GM18507 (cell line): ENCODE data around the gene ZSWIM1.

ENCODE experiments used
- DNase-seq: peaks from one replicate; pipeline ENCODE4 v3.0.0; 2011; ENCODE audit warnings: low read depth; ENCODE audit not compliant: insufficient read length; ENCODE audit errors: extremely low spot score
- FAIRE-seq: peaks from 2 replicates; lab custom pipeline; 2011; peaks lifted over from hg19 to GRCh38; lab: Jason Lieb, UNC

ZSWIM1 gene

DNA sequence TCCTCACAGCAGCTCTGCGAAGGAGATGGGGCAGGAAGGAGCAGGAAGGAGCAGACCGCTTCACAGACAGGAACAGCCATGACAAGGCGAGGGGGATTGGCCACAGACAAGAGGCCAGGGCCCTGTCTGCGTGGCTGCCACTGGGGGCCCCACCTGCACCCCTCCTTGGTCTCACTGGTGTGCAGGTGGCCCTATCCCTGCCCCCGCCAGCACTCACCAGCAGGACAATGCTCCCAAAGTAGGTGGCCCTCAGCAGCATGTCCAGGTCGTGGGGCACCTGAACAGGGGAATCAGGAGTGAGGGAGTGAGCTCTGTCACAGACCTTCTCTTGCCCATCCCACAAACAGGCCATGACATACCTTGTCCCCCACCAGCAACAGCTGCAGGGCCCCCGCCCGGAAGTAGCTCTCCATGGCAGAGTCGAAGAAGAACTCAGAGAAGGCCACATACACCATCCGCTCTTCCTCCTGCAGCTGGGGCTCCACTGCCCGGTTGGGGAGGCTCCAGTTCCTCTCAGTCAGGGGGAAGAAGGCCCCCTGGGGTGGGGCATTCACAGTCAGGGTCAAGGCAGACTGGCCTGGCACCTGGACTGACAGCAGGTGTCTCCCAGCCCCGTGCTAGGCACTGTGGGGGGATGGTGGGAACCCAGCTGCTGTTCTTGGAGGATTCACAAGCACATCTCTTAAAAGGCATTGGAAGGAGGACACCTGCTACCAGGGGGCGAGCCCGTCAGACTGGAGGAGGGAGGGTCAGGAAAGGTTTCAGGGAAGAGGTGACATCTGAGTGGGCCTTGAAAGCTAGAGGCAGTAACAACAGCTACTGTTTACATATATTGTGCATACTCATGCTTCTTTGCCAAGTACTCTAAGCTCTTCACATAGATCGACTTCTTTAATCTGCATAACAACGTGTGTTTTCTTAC, 23.8 kb downstream of the ZSWIM1 start:
- FAIRE-seq (no peak), DNase-seq (no peak)

DNA sequence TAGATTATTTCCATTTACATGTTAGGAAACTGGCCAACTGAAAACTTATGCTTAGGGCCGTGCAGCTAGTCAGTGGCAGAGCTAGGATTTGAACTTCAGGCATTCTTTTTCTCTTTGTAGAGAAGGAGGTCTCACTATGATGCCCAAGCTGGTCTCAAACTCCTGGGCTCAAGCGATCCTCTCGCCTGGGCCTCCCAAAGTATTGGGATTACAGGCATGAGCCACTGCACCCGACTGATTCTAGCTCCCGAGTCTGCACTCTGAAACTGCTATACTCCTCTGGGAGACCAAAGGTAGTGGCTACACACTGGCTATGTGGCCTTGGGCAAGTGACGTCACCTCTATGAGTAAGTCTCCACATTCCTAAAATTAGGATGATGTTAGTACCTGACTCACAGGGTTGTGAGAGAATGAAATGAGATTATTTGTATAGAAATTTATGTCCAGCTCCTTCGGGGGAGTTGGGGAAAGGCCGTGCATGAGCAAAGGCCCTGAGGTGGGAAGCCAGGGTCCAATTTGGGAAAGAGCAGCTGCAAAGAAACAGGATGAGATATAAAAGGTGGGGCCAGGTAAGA, 24.6 kb downstream of the ZSWIM1 start:
- FAIRE-seq (no peak), DNase-seq (no peak)

DNA sequence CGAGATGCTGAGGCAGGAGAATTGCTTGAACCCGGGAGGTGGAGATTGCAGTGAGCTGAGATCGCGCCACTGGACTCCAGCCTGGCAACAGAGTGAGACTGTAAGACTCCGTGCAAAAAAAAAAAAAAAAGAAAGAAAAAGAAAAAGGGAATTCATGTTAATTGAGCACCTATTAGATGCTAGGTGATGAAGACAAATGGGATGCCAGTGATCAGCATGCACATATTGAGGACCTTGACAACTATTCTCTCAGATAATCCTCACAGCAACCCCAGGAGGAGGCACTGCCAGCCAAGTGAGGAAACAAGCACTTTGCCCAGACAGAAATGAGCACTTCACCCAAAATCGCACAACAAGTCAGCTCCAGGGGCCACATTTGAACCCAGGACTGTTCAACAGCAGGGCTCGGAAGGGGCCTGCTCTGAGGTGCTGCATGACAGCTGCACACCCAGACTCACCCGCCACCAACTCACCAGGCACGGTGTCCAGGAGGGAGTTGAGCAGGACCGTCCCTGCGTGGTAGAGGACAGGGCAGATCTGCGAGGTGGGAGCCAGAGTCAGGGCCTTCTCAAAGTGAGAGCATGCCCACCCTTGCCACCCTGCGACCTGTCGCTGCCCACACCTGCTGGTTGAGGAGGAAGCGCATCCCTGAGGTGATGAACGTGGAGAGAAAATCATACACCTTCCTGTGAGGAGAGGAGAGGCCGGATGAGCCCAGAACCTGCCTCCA, 26.4 kb downstream of the ZSWIM1 start:
- FAIRE-seq: no peak
- no peak for DNase-seq

DNA sequence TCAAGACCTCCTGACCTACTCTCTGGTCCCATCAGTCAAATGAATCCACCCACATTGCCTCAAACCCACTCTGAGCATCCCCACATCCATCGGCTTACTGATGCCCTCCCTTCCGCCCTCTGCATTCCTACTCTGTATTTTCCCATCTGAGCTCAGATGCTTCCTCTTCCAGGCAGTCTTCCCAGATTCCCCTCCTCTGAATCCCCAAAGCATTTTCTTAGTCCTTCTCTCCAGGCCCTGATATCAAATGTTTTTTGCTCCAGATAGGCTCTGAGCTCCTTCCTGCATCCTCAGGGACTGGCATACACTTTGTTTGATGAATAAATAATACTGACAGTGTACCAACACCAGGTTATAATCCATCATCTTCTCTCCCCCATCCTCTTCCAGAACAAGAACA, 27.1 kb downstream of the ZSWIM1 start:
- no peak for FAIRE-seq

DNA sequence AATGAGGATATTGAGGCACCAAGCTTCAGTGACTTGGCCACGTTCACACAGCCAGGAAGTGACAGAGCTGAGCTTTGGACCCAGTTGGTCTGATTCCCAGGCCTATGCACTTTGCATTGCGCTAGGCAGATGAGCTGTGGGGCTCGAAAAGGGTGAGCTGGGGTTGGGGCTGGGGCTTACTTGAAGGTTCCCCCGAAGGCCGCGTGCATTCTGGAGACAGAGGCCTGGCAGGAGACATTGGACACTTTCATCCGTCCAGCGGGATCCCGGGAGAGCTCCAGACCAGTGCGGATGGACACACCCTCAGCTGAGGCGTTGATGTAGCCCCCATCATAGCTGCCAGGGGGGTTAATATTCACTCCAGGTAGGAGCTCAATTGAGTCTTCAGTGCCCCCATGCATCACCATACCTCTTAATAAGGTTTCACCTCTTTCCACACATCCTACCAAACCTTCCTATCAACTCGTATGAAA, 28.3 kb downstream of the ZSWIM1 start:
- DNase-seq (no peak), FAIRE-seq (no peak)

More for the DNA sequence above, 27.1 kb downstream of the ZSWIM1 start:
- no peak for DNase-seq

DNA sequence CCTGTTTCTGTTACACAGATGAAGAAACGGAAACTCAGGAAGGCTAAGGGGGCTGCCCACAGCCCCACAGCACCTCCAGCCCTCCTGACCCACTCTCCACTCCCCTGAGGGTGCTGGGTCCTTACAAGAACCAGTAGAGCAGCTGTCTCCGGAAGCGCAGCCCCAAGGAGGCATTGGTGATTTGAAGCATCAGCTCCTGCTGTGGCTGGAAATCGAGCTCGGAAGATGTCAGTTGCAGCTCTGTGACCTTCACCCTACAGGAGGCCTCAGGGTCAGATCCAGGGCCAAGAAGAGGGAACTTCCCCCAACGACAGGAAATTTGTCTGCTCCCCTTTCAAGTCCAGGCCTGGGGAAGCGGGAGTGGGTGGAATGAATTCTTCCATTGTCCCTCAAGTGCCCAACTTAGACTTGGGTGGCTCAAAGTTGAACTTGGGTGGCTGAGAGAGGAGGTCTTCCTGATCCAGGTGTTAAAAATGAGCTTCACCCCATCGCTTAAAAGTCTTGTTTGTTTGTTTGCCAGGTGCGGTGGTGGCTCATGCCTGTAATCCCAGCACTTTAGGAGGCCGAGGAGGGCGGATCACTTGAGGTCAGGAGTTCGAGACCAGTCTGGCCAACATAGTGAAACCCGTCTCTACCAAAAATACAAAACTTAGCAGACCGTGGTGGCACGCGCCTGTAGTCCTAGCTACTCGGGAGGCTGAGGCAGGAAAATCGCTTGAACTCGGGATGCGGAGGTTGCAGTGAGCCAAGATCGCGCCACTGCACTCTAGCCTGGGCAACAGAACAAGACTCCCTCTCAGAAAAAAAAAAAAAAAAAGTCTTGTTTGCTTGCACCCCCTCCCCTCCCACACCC, 29.0 kb downstream of the ZSWIM1 start:
- no peak for DNase-seq
- FAIRE-seq: no peak

DNA sequence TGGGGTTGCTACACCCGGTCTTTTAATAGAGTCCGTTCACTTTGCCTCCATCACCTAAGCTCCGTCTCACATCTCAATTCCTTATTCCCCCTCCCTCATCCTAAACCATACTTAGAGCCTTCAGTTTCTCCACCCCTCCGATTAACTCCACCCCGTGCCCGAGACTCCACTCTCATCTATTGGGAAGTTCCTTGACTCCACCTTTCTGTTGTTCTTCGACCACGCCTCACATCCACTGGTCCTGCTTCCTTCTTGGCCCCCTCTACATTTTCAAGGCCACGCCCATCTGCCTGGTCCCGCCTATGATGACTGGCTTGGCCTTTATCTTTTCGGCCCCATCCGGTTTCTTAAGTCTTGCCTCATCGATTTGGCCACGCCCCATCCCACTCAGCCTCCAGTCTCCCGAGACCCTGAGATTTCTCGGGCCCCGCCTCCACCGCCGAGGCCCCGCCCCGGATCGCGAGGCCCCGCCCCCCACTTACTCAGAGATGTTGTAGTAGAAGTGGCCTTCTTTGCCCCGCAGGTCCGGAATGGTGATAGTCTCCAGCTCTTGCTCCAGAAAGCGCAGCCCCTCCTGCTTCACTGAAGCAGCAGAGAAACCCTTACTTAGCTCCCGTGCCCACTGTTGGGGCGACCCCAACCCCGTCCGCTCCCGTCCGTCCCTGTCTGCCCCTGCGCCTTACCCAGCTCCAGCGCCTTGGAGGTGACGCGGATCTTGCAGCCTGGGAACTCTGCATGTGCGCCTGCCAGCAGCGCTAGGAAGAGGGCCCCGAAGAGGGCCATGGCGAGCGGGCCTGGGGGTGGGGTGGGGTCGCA, 29.9 kb downstream of the ZSWIM1 start:
- FAIRE-seq (peak; percentile 98), DNase-seq (peak; percentile 95)

DNA sequence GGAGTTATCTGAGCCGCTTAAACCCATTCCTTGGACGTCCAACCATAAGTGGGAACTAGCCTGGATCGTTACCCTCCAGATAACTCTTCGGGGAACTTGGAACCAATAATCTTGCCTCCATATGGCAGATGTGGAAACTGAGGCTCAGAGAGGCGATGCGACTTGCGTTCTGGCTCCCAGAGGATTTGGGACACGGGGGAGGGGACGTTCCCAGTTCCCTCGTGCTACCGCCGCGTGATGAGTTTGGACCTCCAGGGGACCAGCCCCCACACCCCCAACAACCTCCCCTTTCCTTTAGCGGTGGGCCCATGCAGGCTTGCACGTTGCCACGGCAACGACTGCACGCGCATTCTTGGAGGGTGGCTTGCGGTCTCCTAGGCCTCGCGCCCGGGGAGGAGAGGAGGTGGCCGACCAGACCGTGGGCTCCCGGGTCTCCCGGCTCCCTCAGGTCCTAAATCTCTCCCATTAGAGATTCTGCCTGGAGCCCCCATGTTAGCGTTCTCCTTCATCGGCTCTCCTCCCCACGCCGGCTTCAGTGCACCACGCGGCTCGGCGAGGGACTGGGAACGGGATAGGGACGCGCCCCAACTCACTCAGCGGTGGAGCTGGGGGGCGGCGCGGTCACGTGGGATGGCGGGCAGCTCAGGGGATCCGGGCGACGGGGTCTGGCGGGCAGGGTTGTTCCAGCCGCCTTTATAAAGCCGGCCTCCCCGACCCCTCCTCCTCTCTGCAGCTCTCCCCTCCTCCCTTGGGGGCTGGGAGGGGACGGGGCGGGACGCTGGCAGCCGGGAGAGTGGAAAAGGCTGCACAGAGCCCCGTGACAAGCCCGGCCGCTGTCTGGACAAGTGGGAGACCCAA, 30.7 kb downstream of the ZSWIM1 start, which contains the start of gene PLTP:
Gene PLTP, minus strand, starts transcription at position 670 of the 858 bp plus-strand sequence. CDS start 703 bp downstream, outside the sequence.
- DNase-seq: no peak
- no peak for FAIRE-seq

DNA sequence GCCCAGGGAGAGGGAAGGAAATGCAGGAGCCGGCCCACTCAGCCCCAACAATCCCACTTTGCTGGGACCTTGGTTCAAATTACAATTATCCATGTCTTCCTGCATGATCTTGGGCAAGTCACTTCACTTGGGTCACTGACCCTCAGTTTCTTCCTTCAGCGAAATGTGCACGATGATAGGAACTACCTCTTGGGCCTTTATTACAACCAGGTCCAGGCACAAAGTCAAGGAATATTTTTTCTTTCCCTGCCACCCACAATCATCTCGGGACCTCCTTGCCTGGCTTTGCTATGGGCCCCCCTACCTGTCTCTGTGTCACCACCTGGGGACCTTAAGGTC, 31.3 kb downstream of the ZSWIM1 start:
- DNase-seq (no peak), FAIRE-seq (no peak)

DNA sequence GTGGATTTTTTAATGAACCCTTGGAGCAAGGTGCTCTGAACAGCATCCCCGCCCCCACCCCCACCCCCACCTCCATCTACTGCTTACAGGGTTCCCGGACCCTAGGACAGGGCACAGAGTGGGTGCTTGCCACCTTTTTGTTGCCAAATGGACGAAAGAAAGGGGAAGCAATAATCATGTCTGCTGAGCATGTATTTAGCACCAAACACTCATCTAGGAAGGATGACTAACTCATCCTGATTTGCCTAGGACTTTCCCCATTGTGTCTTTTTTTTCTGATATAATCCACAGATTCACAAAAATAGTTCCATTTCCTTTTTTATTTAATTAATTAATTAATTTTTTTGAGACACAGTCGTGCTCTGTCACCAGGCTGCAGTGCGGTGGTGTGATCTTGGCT, 32.1 kb downstream of the ZSWIM1 start:
- FAIRE-seq (no peak), DNase-seq (no peak)

DNA sequence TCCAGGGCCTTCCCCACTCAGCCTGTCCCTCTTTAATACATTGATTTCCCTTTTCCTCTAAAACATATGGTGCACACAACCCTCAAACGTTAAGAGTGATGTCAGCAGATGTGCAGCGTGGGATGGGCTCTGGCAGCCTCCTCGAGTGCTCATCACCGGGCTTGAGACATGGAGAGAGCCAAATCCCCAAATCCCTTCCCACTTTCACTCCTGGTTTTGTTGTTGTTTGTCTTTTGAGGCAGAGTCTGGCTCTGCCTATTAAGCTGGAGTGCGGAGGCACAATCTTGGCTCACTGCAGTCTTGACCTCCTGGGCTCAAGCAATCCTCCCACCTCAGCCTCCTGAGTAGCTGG, 36.7 kb downstream of the ZSWIM1 start:
- DNase-seq: no peak
- FAIRE-seq: no peak

DNA sequence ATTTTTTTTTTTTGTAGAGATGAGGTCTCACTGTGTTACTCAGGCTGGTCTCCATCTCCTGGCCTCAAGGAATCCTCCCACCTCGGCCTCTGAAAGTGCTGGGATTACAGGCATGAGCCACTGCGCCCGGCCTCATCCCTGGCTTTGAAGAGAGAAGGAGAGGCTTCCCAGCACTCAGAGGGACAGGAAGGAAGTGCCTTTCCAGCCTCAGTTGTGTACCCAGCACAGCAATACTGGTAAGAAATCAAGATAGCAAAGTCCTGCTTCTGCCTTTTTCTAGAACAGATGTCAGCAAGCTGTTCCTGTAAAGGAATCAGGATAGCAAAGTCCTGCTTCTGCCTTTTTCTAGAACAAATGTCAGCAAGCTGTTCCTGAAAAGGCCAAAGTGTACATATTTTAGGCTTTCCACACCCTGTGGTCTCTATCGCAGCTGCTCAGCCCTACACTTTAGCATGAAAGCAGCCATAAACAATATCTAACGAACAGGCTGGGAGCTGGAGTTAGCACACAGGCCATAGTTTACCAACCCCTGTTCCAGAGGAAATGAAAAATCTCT, 37.2 kb downstream of the ZSWIM1 start:
- no peak for FAIRE-seq
- DNase-seq: no peak

DNA sequence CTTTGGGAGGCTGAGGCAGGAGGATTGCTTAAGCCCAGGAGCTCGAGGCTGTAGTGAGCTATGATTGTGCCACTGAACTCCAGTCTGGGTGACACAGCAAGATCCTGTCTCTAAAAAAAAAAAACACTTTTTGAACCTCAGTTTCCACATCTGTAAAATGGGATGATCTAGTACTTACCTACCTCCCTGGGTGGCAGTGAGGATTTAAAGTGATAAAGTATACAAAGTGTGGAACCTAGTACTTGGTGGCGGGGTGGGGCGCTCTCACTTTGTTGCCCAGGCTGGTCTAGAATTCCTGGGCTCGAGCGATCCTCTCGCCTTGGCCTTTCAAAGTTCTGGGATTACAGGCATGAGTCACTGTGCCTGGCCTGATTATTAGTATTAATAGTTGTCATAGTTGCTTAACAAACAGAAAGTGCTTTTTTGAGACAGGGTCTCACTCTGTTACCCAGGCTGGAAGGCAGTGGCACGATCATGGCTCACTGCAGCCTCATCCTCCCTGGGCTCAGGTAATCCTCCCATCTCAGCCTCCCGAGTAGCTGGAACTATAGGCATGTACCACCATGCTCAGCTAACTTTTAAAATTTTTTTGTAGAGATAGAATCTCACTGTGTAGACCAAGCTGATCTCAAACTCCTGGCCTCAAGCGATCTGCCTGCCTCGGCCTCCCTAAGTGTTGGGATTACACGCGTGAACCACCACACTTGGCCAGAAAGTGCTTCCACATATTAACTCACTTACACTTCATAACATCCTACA, 37.9 kb downstream of the ZSWIM1 start:
- FAIRE-seq: no peak

DNA sequence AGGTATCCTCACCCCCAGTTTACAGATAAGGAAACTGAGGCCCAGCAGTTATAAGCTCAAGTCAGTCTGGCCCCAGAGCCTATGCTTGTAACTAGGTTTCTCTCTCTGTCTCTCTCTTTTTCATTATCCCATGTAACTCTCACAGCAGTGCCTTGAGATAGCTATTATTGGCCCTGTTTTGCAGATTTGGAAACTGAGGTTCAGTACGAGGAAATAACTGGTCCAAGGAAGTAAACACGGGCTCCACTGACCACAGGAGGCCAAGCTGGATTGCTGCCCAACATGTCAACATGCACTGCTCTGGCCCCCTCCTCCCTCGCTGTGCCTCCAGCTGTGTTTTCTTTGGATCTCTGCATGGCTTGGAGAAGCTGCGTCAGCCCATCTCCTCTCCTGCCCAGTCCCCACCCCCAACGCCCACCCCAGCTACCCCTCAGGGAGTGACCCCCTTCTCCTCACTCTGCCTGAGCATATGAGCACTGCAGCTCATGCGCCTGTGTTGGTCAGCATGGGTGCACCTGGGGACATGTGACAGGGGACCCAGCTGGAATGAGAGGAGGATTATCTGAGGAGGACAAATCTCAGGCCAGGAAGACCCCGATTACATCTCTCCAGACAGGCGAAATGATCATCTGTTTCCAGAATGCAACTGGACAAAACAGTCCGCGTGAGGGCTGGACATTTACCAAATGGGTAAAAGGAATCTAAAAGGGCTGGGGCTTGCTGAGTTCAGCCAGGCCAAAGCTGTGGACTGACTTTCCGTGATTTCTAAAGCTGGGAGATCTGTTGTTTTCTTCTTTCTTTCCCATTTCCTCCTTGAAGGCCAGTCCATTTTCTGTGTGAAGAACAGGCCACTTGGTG, 38.7 kb downstream of the ZSWIM1 start:
- FAIRE-seq (no peak), DNase-seq (no peak)

More for the DNA sequence above, 37.9 kb downstream of the ZSWIM1 start:
- DNase-seq: no peak

DNA sequence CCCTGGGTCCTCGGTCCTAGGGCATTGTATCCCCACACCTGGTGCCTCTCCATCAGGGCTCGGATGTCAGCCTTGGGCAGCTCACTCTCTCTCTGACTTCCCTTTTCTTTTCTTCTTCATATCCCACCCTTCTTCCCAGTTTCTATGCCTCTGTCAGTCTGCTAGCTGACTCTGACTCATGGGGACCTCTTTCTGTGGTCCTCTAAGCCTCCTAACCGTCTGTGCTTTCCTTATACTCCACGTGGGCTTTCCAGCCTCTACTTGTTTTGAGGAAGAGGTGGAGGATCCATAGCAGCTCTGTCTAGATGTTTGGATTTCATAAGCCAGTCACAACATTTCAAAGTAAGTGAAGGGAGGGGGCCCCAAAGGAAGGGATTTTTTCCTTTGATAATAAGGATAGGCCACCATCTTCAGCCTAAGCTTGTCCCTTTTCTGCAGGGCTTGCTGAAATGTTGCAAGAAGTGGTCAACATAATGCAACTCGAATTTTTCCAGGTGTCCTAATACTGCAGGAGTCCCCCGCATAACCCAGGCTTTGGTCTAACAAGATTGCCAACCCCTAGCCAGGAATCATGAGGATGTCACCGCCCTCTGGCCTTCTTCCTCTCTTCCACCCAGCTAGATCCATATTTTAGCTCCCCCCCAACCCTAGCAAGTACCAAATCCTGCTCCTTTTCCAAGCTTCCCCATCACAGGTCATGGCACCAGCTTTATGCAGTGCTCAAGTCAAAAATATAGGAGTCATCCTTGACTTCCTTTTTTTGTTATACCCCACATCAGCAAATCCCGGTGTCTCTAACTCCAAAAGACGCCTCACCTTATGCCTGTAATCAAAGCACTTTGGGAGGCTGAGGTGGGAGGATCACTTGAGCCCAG, 39.7 kb downstream of the ZSWIM1 start:
- DNase-seq: no peak
- FAIRE-seq: no peak
